PC-9 (cell line): ENCODE data around the gene PAGR1. TPM values are rescaled to one million over a fixed set of nuclear protein-coding genes. Genes with fewer than 3 reads are reported as not detected.

Source experiments
- BruUV-seq: library from RNA; stranded (reverse); fragments of 400-500 nt; replicated peaks from 2 replicates; lab custom pipeline; 2021; lab: Mats Ljungman, UMichigan
- CTCF ChIA-PET: fragments of 300-600 bp; sonication (Branson Sonifier 250); formaldehyde crosslinking; loops from one replicate; lab custom pipeline; 2022; ENCODE audit warnings: antibody characterized with exemption; lab: Charles Lee
- POLR2A ChIA-PET: fragments of 300-600 bp; sonication (Branson Sonifier 250); formaldehyde crosslinking; loops from one replicate; lab custom pipeline; 2022; ENCODE audit warnings: antibody characterized with exemption; ENCODE audit not compliant: unreplicated experiment; lab: Charles Lee
- DNase-seq, 2 experiments: peaks; one replicate each; pipeline versions ENCODE4 v3.0.0 to v3.0.0-alpha.2; 2015 to 2022; ENCODE audit warnings: mixed read lengths in 1 of 2
- H2AFZ ChIP-seq: fragments of 200-600 bp; sonication (generic); 2 replicates; pipeline ENCODE4 v1.8.1; 2017; ENCODE audit warnings: antibody characterized with exemption
- H3F3A ChIP-seq: fragments of 200-600 bp; sonication (generic); 2 replicates; pipeline ENCODE4 v1.8.1; 2017; ENCODE audit warnings: antibody characterized with exemption, mild to moderate bottlenecking, low read depth; ENCODE audit not compliant: insufficient read depth
- H3K27ac ChIP-seq: fragments of 200-600 bp; sonication (generic); 2 replicates; pipeline ENCODE4 v1.6.1; 2016; ENCODE audit warnings: mixed run types
- H3K27me3 ChIP-seq: fragments of 200-600 bp; sonication (generic); 2 replicates; pipeline ENCODE4 v1.6.1; 2016; ENCODE audit warnings: low read depth, mixed run types; ENCODE audit not compliant: insufficient read depth
- H3K36me3 ChIP-seq: fragments of 200-600 bp; sonication (generic); 2 replicates; pipeline ENCODE4 v1.6.1; 2016; ENCODE audit warnings: low read depth, mixed run types
- H3K4me1 ChIP-seq: fragments of 200-600 bp; sonication (generic); replicated peaks from 2 replicates; pipeline ENCODE4 v1.6.1; 2016; ENCODE audit warnings: mixed run types; ENCODE audit not compliant: insufficient read depth
- H3K4me2 ChIP-seq: fragments of 200-600 bp; sonication (generic); 2 replicates; pipeline ENCODE4 v1.6.1; 2017; ENCODE audit warnings: mixed run types
- H3K4me3 ChIP-seq: fragments of 200-600 bp; sonication (generic); 2 replicates; pipeline ENCODE4 v1.6.1; 2016; ENCODE audit warnings: mixed run types
- H3K79me2 ChIP-seq: fragments of 200-600 bp; sonication (generic); 2 replicates; pipeline ENCODE4 v1.6.1; 2017; ENCODE audit warnings: low read depth, mixed run types
- H3K9me2 ChIP-seq: fragments of 200-600 bp; sonication (generic); 2 replicates; pipeline ENCODE4 v1.8.1; 2017; ENCODE audit warnings: mild to moderate bottlenecking; ENCODE audit not compliant: insufficient read depth
- H3K9me3 ChIP-seq: fragments of 200-600 bp; sonication (generic); 2 replicates; pipeline ENCODE4 v1.8.1; 2016; ENCODE audit warnings: low read depth; ENCODE audit not compliant: insufficient read depth
- H4K20me1 ChIP-seq: fragments of 200-600 bp; sonication (generic); 2 replicates; pipeline ENCODE4 v1.8.1; 2017; ENCODE audit not compliant: insufficient read depth
- EZH2 ChIP-seq: fragments of 200-600 bp; sonication (generic); IDR thresholded peaks from 2 replicates; pipeline ENCODE4 v1.8.0; 2017; ENCODE audit warnings: antibody characterized with exemption, low read depth
- intact Hi-C: fragments of 100-400 bp; cut with micrococcal nuclease; formaldehyde crosslinking; loops from one replicate; pipeline ENCODE4 v1.10.0; 2022; ENCODE audit not compliant: unreplicated experiment
- total RNA-seq: library from RNA; stranded (reverse); gene quantifications from 2 replicates; pipeline ENCODE4 v1.2.3, GENCODE V29; 2021
- TF ChIP-seq, protein P1 (sequence below): fragments of 200-600 bp; sonication (generic); conservative IDR thresholded peaks from 2 replicates; pipeline ENCODE4 v1.6.1; 2017; ENCODE audit warnings: mixed run types, antibody characterized with exemption, mild to moderate bottlenecking, moderate library complexity

PAGR1 gene
- total RNA-seq, 1 experiment from 2014 or later = 27.5 TPM

DNA sequence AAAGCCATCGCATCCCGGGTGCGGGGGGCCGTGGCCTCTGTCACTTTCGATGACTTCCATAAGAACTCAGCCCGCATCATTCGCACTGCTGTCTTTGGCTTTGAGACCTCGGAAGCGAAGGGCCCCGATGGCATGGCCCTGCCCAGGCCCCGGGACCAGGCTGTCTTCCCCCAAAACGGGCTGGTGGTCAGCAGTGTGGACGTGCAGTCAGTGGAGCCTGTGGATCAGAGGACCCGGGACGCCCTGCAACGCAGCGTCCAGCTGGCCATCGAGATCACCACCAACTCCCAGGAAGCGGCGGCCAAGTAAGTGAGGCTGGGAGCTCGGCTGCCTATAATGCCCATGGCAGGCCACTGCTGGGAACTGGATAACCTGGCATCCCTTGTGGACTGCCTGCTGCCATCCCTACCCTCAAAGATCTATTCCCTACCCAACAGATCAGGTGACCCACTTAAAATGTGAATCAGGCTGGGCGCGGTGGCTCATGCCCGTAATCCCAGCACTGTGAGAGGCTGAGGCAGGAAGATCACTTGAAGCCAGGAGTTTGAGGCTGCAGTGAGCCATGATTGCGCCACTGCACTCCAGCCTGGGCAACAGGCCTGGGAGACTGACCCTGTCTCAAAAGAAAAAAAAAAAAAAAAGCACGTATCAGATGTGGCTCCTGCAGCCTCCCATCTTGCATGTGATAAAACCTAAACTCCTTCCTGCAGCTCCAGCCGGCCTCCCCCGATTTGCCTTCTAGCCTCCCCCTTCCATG, 28.8 kb downstream of the PAGR1 start:
- H3K9me2 ChIP-seq = no peaks in the 10 kb centered on the region
- H3K4me2 ChIP-seq = no peak overlapping the region
- intact Hi-C loops = no loop called here
- no peaks in the 10 kb centered on the region for H3K9me3 ChIP-seq
- H3K4me1 ChIP-seq = no peaks in the 10 kb centered on the region
- no peak overlapping the region for H3K27ac ChIP-seq
- no peaks in the 10 kb centered on the region; the same call in 1 of the 2 replicates for H3F3A ChIP-seq
- no peaks in the 10 kb centered on the region for H3K36me3 ChIP-seq
- no peak overlapping the region for H2AFZ ChIP-seq
- CTCF ChIA-PET = interaction anchor here (0.7 kb wide), 1 partner anchor 147 kb away, joined by 3 read pairs; no protein-coding TSS in a partner anchor
- no peaks in the 10 kb centered on the region for H3K27me3 ChIP-seq
- no peaks in the 10 kb centered on the region for H4K20me1 ChIP-seq
- DNase-seq = no peak
- H3K4me3 ChIP-seq = no peak overlapping the region
- POLR2A ChIA-PET = no interaction called here
- H3K79me2 ChIP-seq = no peaks in the 10 kb centered on the region
- TF ChIP-seq, protein P1, sequence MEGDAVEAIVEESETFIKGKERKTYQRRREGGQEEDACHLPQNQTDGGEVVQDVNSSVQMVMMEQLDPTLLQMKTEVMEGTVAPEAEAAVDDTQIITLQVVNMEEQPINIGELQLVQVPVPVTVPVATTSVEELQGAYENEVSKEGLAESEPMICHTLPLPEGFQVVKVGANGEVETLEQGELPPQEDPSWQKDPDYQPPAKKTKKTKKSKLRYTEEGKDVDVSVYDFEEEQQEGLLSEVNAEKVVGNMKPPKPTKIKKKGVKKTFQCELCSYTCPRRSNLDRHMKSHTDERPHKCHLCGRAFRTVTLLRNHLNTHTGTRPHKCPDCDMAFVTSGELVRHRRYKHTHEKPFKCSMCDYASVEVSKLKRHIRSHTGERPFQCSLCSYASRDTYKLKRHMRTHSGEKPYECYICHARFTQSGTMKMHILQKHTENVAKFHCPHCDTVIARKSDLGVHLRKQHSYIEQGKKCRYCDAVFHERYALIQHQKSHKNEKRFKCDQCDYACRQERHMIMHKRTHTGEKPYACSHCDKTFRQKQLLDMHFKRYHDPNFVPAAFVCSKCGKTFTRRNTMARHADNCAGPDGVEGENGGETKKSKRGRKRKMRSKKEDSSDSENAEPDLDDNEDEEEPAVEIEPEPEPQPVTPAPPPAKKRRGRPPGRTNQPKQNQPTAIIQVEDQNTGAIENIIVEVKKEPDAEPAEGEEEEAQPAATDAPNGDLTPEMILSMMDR = no peak
- no peak for TF ChIP-seq EZH2
- BruUV-seq = no TSS peak

DNA sequence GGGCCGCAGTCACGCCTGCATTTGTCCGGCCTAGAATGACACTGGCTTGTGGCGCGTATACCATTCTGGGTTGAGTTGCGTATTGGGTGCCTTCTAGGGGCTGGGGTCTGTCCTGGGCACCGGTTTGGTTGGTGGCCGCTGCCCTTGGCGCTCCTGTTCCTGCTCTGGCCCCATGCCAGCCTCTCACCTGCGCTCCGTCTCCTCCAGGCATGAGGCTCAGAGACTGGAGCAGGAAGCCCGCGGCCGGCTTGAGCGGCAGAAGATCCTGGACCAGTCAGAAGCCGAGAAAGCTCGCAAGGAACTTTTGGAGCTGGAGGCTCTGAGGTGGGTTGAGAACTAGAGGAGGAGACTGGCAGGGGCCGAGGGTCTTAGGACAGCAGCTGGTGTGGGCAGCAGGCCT, 29.7 kb downstream of the PAGR1 start:
- H3K36me3 ChIP-seq = no peaks in the 10 kb centered on the region
- CTCF ChIA-PET = no interaction called here

DNA sequence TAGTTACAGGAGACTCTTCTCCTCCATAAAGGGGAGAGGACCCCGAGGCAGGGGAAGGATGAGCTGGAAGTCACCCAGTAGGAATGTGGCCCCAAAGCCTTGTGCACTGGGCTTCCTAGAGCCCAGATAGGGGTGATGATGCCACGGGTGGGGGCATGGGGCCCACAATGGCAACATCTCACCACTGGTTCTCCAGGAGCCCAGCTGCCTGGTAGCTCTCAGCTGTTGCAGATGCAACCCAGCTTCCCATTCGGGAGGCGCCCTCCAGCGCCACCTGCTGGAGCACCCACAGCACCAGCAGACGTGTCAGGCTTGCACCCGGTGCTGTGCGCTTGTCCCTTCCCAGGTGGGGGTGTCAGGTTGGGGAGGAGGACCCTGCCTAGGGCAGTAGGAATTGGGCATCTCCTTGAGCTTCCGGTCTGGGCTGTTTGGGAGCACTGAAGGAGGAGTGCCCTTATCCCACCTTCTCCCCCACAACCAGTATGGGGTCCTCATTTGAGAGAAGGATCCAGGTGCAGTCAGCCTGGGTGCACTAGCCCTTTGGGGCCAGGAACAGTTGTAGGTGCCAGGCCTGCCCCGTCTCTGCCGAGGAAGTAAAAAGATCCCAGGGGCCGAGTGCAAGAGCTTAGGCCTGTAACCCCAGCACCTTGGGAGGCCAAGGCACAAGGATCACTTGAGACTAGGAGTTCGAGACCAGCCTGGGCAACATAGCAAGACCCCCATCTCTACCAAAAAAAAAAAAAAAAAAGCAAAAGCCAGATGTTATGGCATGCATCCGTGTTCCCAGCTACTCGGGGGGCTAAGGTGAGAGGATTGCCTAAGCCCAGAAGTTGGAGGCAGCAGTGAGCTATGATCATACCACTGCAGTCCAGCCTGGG, 32.7 kb downstream of the PAGR1 start:
- ChIA-PET POLR2A (interaction anchor here (0.5 kb wide), 1 partner anchor 54 kb away, joined by 4 read pairs; no protein-coding TSS in a partner anchor), CTCF (interaction anchor here (0.5 to 1.8 kb wide), 21 partner anchors 10 to 875 kb away, joined by 3 to 18 read pairs (median 5); partner anchors contain the start of genes CDIPT, MVP, PAGR1 and SEZ6L2)
- H3K4me3 ChIP-seq = no peak overlapping the region
- no peaks in the 10 kb centered on the region for H3K4me1 ChIP-seq
- H3K9me2 ChIP-seq = no peaks in the 10 kb centered on the region
- no peaks in the 10 kb centered on the region for H3K27me3 ChIP-seq
- H3K4me2 ChIP-seq = no peak overlapping the region
- H3K36me3 ChIP-seq = no peaks in the 10 kb centered on the region
- TF ChIP-seq, protein P1 = peak; percentile 90
- no peak for TF ChIP-seq EZH2
- H3F3A ChIP-seq = no peaks in the 10 kb centered on the region; the same call in 1 of the 2 replicates
- no peaks in the 10 kb centered on the region for H3K79me2 ChIP-seq
- no peak overlapping the region for H2AFZ ChIP-seq
- intact Hi-C loops = loop anchor here (1.0 kb wide), 2 partner anchors 27 to 148 kb away; no protein-coding TSS in a partner anchor
- H3K9me3 ChIP-seq = no peaks in the 10 kb centered on the region
- BruUV-seq = no TSS peak
- no peaks in the 10 kb centered on the region for H4K20me1 ChIP-seq
- peak in 1 of 2 experiments; percentile 75 for DNase-seq
- no peak overlapping the region for H3K27ac ChIP-seq

More for the DNA sequence above, 29.7 kb downstream of the PAGR1 start:
- no peak for DNase-seq
- Histone ChIP-seq H3K27me3 (no peaks in the 10 kb centered on the region), H3K4me3 (no peak overlapping the region), H3K27ac (no peak overlapping the region), H3K79me2 (no peaks in the 10 kb centered on the region), H4K20me1 (no peaks in the 10 kb centered on the region), H3K4me2 (no peak overlapping the region), H2AFZ (no peak overlapping the region), H3K9me2 (no peaks in the 10 kb centered on the region), H3F3A (no peaks in the 10 kb centered on the region; the same call in 1 of the 2 replicates), H3K9me3 (no peaks in the 10 kb centered on the region), H3K4me1 (no peaks in the 10 kb centered on the region)
- intact Hi-C loops = no loop called here
- no TSS peak for BruUV-seq
- TF ChIP-seq, protein P1 = no peak
- POLR2A ChIA-PET = no interaction called here
